Activated naive CD4-positive, alpha-beta T cell treated with Interleukin-2 at 50 U/mL for 16 hours (primary cell): ENCODE results near the gene CCDC28B.

Experiments
- DNase-seq: peaks from one replicate; pipeline ENCODE4 v3.0.0-alpha.2; 2020

Gene CCDC28B

DNA sequence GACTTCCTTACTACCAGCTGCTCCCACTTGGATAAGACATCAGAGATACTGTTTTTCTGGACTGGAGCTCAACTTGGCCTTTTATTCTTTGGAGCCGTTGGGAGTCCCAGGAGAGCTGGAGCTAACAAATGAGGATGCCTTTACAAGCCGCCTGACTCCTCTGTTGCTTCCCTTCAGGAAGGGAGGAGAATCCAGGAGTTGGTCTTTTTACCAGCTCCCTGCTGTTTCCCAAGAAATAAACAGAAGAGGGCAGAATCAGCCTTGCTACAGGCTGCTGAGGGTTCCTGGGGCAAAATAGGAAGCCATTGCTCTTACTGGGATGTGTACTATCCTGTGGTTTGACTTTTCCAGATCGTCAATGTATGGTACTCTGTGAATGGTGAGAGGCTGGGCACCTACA is 23.3 kb downstream of the CCDC28B start:
- no peak for DNase-seq

DNA sequence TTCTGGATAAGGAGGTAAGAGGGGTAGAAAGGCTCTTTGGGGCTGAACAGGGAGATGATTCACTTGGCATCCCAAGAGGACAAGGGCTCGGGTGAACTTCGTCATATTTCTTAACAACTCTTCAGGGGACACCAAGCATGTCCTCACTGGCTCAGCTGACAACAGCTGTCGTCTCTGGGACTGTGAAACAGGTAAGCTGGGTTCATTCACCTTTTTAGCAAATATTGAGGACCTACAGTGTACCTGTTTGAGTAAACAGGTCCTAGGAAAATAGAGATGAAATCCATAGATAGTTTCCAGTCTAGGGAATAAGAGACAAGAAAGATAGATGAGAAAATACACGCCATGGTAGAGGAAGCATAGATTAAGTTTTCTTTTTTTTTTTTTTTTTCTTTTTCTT is 23.9 kb downstream of the CCDC28B start:
- no peak for DNase-seq

DNA sequence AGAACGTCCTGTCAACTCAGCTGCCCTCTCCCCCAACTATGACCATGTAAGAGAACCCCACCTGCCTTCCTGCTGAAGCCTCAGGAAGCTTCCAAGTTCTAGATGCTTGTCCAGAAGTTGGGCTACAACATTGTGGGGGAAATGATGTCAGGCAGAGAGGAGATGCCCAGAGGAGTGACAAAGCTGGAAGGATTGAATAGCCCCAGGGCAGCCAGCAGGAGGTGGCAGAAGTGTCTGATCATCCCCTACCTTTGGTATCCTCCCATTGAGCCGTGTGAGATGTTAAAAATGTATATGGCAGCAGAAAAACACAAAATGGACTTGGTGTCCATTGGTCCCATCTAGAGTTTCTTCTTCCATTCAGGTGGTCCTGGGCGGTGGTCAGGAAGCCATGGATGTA is 28.4 kb downstream of the CCDC28B start:
- no peak for DNase-seq

DNA sequence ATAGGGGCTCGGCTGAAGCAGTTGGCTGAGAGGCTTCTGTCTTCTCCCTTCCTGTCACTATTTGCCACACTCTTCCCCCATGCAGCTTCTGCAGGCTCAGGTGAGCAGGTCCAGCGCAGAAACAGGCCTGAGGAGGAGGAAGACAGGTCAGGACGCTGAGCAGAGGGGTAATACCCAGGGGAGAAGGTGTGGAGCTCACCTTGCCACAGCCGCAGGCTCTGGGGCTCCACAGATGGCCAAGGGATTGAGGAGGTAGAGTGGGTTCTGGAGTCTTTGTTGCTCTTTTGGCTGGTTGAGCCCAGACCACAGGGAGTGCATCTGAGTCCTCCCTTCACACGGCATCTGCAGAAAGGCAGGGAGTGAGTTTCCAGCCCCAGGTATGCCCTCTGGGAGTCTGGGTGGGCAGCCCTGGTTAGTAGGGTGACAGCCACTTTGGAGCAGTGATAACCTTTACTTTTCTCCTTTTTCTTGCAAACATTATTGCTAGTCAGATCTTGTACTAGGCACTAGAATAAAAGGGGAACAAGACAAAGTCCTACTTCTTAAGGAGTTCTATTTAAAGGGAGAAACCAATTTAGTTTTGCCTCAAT is 31.5 kb downstream of the CCDC28B start:
- DNase-seq, result no peak

DNA sequence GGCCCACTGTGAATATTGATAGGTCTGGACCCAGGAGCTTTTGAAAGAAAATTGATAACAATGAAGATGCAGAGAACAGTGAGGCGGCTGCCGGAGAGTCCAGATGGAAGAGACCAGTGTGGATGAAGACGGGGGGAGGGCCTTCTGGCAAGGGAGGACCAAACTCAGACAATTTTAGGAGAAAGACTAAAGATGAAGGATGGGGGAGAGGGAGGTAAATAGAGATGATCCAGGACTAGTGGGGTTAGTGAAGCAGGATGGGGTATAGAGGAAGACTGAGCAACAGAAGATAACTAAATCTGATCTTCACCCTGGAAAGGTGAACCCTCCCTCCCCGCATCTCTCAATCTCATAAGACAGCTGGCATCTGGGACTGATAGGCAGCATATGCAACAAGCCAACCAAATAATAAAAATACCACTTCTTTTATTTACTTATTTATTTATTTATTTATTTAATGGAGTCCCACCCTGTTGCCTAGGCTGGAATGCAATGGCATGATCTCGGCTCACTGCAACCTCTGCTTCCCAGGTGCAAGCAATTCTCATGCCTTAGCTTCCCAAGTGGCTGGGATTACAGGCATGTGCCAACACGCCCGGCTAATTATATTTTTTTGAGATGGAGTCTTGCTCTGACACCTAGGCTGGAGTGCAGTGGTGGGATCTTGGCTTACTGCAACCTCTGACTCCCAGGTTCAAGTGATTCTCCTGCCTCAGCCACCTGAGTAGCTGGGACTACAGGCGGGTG is 32.3 kb downstream of the CCDC28B start:
- DNase-seq, result no peak

DNA sequence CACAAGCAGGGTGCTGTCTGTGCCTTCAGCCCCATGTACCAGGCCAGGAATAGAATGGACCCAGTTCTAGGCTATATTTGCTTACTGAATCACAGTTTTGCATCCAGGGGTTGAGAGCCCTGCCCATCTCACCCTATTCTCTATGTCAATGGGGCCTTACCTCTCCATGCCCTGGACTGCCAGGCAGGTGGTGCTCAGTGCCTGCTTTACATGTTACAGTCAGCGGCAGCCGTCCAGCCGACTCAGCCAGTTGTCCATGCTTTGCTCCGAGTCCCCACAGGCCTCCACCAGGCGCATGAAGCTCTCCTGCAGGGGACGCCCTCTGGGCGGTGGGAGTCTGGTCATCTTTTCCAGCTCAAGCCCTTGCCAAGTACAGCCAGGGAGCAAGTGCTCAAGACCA is 34.4 kb downstream of the CCDC28B start:
- no peak for DNase-seq

DNA sequence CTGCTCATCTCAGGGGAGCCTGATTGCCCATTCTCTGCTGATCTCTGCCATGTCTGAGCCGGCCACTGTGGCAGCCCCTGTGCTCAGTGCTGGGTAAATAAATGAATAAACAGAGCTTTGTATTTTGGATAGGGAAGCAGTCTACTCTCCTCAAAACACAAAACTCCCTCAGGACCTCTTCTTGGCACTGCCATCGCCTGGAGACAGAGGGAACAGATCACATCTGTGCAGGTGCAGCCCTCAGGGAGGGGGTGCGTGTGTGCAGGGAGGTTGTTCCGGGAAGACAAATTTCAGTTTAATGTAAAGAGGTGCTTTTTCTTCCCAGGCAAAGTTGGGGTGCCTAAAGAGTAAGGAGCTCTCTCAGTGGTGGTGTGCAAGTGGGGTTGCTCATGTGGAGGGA is 38.9 kb downstream of the CCDC28B start:
- no peak for DNase-seq

DNA sequence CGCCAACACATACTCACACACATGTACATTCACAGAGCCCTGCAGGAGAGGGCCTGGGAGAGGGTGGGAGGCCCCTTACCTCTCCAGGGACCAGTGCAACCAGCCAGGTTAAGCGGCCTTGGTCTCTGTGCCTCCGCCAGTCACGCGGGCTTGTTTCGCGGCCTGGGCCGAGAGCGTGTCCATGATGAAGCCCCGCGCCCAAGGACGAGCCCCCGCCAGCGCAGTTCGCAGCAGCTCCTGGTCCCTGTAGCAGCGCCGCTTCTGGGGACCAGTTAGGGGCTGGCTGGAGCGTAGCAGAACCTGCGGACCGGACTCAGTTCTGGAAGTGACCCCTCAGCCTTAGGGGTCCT is 39.4 kb downstream of the CCDC28B start:
- DNase-seq, result no peak

DNA sequence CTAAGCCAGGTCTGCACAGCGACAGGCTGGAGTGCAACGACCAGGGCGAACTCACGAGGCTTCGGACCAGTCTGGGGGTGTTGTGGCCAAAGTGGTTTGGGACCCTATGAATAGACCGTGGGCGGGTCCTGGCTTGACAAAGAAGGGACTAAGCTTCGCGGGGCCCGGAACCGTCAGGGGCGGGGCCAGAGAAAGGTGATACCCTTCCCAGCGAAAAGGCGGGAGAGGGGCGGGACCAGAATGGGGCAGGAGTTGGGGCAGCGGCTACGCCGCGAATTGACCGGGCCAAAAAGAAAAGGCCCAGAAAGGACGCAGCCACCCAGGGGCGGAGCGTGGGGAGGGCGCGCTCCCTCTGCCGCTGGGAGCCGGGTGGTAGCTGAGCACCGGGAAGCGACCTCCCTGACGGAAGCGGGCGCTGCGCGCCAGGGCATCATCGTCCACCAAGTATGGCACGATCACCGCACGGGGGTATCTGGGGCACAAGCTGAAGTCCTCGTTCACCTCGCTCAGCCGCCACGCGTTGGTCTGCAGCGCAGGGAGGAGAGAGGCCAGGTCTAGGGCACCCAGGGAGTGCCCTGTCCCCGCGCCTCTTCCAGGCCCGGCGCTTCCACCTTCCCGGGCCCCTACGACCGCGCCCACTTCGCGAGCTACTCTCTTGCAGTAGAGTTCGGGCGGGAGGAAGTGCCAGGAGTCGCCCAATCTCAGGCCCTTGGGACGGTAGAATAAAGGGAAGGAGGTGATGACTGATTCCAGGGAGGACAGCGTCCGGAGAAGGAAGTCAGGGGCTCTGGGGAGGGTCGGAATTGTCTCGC is 40.0 kb downstream of the CCDC28B start:
- DNase-seq, result peak; percentile 56

DNA sequence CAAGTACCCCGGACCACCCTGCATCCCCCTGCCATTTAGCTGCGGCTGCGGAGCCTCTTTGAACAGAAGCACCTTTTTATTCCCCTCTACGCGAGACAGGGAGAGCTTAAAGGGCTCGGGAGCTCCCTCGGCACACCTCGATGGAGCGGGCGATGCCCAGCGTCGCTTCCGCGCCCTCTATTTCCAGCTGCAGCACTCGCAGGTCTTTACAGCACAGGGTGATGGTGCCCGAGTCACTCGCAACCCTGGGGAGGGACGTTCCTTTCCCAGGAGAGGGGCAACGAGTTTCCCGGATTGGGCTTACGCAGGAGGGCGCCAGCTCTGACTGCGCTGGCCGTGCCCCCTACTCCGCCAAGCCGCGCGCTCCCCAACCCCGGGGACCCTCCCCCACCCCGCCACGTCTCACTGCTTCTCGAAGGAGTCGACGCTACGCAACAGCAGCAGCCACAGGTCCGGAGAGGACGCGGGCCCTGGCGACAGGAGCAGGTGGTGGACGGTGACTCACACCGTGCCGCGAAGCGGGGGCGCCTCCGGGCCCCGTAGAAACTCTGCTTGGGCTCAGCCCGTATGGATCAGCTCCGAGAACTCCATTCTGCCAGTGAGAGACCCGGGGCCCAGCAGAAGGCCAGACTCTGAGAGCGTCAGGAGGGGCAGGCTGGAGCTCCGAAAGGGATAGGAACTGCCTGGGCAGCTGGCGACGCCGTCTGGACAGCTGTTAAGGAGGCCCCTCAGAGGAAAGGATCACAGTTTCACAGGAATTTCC is 40.8 kb downstream of the CCDC28B start:
- DNase-seq, result no peak

DNA sequence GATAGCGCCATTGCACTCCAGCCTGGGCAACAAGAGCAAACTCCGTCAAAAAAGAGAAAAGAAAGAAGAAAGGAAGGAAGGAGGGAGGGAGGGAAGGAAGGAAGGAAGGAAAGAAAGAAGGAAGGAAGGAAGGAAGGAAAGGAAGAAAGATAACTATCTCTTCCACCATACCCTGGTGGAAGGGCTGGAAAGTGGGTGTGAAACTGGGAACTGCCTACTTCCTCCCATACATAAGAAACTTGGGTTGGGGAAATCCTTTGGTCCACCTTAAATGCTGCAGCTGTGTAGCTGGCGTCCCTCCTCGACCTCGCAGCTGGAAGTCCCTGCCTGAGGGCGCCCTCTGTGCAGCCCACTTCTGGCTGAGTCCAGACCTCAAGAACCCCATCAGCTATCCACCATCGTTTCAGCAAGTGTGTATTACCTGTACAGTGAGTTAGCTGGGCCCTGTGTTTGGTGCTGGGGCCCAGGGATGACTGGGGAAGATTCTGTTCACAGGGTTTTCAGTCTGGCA is 42.0 kb downstream of the CCDC28B start:
- no peak for DNase-seq

DNA sequence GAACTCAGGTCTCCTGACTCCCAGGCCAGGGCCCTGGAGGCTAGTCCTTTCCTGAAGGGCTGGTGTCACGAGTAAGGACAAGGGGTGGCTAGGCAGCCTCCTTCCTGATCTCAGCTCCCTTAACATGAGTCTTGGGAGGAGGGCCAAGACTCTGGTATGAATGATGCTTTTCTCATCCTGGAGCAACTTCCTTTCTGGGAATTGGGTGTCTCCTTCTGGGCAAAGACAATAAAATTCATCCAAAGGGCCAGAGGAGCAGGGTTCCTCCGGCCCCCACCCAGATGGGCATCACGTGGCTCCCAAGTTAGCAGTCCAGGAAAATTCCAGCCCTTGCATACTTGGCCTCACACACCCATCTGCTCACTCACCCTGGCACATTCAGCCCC is 46.5 kb downstream of the CCDC28B start, which contains the start of gene FAM167B:
TSS of gene FAM167B (plus strand) at position 335 of the 386 bp plus-strand sequence. CDS start 200 bp downstream, outside the sequence.
- no peak for DNase-seq

DNA sequence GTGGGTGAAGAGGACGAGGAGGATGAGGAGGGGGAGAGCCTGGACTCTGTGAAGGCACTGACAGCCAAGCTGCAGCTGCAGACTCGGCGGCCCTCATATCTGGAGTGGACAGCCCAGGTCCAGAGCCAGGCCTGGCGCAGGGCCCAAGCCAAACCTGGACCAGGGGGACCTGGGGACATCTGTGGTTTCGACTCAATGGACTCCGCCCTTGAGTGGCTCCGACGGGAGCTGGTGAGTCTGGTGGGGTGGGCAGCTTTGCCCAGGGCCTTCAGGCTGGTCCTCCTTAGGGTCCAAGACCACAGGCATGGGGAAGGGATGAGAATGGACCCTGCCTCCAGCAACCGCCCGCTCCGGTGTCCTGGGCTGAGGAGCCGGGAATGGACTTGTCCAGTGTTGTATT is 47.1 kb downstream of the CCDC28B start:
- no peak for DNase-seq

DNA sequence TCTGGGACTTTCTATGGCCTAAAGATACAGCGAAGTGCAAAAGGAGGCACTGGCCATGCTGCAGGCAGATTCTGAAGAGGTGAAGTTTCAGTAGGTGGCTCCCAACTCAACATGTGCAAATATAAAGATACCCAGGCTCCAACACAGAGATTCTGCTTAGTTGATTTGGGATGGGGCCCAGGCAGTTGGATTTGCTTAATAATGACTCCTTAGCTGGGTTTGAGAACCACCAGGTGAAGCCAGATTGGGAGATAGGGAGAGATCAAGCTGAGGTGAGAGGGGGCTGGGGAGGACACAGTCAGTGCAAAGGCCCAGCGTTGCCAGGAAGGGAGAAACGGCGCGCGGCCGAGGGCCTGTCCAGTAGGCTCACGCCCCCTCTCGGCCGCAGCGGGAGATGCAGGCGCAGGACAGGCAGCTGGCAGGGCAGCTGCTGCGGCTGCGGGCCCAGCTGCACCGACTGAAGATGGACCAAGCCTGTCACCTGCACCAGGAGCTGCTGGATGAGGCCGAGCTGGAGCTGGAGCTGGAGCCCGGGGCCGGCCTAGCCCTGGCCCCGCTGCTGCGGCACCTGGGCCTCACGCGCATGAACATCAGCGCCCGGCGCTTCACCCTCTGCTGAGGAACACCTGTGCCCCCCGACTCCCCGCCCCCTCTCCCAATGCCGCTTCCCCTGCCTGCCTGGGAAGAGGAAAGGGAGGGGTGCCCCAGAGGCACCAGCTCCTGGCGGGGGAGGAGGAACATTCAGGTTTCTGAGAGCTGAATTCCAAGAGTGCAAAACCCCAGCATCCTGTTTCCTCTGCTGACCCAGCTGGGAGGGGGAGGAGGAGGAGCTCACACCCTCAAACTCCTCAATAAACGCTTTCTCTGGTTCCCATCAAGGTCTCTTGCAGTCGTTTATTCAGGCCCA is 47.8 kb downstream of the CCDC28B start:
- peak; percentile 83 for DNase-seq

DNA sequence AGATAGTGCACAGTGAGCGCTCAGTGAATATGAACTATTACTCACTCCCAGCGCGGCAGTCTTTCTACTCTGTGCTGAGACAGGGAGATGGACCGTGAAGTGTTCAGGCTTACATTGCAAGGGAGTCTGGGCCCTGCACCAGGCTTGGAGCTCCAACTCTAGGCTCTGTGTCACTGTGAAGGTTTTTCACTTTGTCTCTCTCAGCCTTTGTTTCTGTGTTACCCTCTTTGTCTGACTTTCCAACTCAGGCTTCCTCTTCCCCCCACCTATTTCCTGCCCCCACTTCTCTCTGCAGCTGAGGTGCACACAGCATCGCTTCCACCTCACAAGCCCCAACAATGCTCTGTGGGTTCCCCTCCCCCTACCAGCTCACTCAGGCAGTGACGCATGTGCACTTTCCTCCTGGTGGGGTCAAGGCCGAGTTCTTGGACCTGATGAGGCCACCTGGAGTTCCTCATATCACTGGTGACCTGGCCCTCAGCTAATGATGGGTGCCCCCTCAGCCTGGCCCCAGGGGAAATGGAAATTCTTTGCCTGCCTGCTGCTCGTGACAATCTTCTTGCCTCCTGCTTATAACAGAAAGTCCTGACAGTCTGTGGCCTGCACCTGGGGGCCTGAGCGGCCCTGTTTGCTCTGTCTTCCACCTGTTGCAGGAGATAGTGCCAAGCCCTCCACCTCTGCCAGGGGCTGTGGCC is 49.6 kb downstream of the CCDC28B start:
- peak; percentile 78 for DNase-seq

DNA sequence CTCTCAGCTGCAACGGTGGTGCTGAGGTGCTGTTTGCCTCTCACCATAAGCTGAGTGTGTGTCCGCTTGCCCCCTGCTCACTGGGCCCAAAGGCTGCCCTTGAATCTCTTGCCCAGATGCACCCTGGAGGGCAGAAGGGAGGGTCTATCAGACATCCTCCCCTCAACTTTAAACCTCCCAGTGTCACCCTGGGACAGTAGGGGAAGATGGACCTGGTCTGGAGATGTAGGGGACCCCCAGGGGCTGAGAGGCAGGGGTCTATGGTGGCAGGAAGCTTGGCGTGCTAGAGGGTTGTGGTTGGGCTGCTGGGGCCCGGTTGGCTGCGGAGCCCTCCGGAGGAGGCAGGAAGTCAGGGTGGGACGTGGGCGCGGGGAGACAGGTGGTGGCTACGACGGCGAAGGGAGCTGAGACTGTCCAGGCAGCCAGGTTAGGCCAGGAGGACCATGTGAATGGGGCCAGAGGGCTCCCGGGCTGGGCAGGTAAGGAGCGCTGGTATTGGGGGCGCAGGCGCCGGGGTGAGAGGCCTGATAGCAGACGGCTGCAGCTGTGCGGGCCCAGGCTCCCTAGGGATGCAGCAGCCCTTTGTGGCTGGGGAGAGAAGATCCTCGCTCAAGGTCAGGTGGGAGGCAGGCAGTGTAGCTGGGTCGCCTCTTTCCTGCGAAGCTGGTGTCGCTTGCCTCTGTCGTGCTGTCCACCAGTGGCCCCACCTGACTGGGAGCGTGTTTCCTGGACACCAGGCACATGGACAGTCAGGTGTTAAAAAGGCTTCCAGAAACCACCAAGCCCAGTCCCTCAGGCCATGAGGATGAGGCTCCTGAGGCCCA is 50.7 kb downstream of the CCDC28B start, which contains the start of gene LCK:
TSS of gene LCK (plus strand) at position 373 of the 824 bp plus-strand sequence. CDS start 23,065 bp downstream, outside the sequence.
- DNase-seq, result peak; percentile 74
